Measurements from ENCODE around the gene RHOBTB1. TPM values are rescaled to one million over a fixed set of nuclear protein-coding genes. Genes with fewer than 3 reads are reported as not detected.
"Not testable (repeated sequence)": the region's sequence is repeated elsewhere in the genome, so short reads cannot be mapped to it uniquely, and the experiment has no call there.

RHOBTB1 gene
- total and polyA plus RNA-seq, 2 experiments from 2014 or later = 4.6 to 13.2 TPM

GRCh38 chr10:60907236-60907635, 36.7 kb downstream of the RHOBTB1 start (continued):
- TF ChIP-seq NANOG (IDR thresholded peaks at IDR 0.05; ENCODE audit: borderline replicate concordance) (no peak), EZH2 (IDR thresholded peaks at IDR 0.05; ENCODE audit: low read depth, unreplicated experiment) (no peak), ZNF331 (CRISPR knock-in tag; IDR thresholded peaks at IDR 0.05; ENCODE audit: low read depth) (no peak)

GRCh38 chr10:60906825-60907224, 37.2 kb downstream of the RHOBTB1 start:
- H3K4me3 ChIP-seq; H2AFZ ChIP-seq; H3K9me2 ChIP-seq (ENCODE audit: insufficient read depth); H3F3A ChIP-seq (replicated peaks; ENCODE audit: low read depth); ATAC-seq; H3K27me3 ChIP-seq (ENCODE audit: insufficient read depth); H3K4me1 Mint-ChIP-seq; H3K27ac Mint-ChIP-seq; H3K79me2 ChIP-seq (replicated peaks; ENCODE audit: insufficient read depth); H3K36me3 ChIP-seq (ENCODE audit: insufficient read depth); DNase-seq (ENCODE audit: low spot score); H3K4me3 Mint-ChIP-seq; H4K20me1 ChIP-seq (replicated peaks; ENCODE audit: insufficient read depth); H3K4me2 ChIP-seq; H3K27ac ChIP-seq (ENCODE audit: low read depth); H3K27me3 Mint-ChIP-seq (ENCODE audit: insufficient read depth, low read depth, poor library complexity); H3K4me1 ChIP-seq (ENCODE audit: insufficient read depth): not testable (repeated sequence)
- H3K36me3 Mint-ChIP-seq (ENCODE audit: low read depth) = peaks cover 20% of the 10 kb centered on the region
- H3K9me3 Mint-ChIP-seq = peaks cover 11% of the 10 kb centered on the region

GRCh38 chr10:60906411-60906810, 37.6 kb downstream of the RHOBTB1 start:
- H3F3A ChIP-seq (replicated peaks; ENCODE audit: low read depth) = no peaks in the 10 kb centered on the region
- ATAC-seq (no peak), DNase-seq (ENCODE audit: low spot score) (no peak)
- H3K4me1 ChIP-seq (ENCODE audit: insufficient read depth) = no peaks in the 10 kb centered on the region
- Mint-ChIP-seq H3K9me3 (peaks cover 11% of the 10 kb centered on the region), H3K4me1 (peaks cover 3% of the 10 kb centered on the region; the same call in 1 of the 3 replicates), H3K27ac (no peak overlapping the region), H3K4me3 (no peak overlapping the region), H3K36me3 (ENCODE audit: low read depth) (peaks cover 20% of the 10 kb centered on the region), H3K27me3 (ENCODE audit: insufficient read depth, low read depth, poor library complexity) (no peaks in the 10 kb centered on the region)
- no peaks in the 10 kb centered on the region for H4K20me1 ChIP-seq (replicated peaks; ENCODE audit: insufficient read depth)
- no peak overlapping the region for H3K27ac ChIP-seq (ENCODE audit: low read depth)
- no peak overlapping the region for H3K4me3 ChIP-seq
- no peak overlapping the region for H3K4me2 ChIP-seq
- no peaks in the 10 kb centered on the region for H3K9me2 ChIP-seq (ENCODE audit: insufficient read depth)
- H3K27me3 ChIP-seq (ENCODE audit: insufficient read depth) = no peaks in the 10 kb centered on the region
- H2AFZ ChIP-seq = no peak overlapping the region
- H3K36me3 ChIP-seq (ENCODE audit: insufficient read depth) = peaks cover 6% of the 10 kb centered on the region; the same call in 1 of the 2 replicates
- no peaks in the 10 kb centered on the region for H3K79me2 ChIP-seq (replicated peaks; ENCODE audit: insufficient read depth)
- TF ChIP-seq EZH2phosphoT487 (IDR thresholded peaks at IDR 0.05; ENCODE audit: unreplicated experiment) (no peak), REST (IDR thresholded peaks at IDR 0.05; ENCODE audit: unreplicated experiment) (no peak), STAT1 (IDR thresholded peaks at IDR 0.05; ENCODE audit: unreplicated experiment) (no peak), ETS1 (IDR thresholded peaks at IDR 0.05) (no peak), CREB1 (CRISPR knock-in tag; IDR thresholded peaks at IDR 0.05; ENCODE audit: low read depth) (no peak), ZNF331 (CRISPR knock-in tag; IDR thresholded peaks at IDR 0.05; ENCODE audit: low read depth) (no peak), POLR2AphosphoS5 (IDR thresholded peaks at IDR 0.05; ENCODE audit: low read depth) (no peak), NANOG (IDR thresholded peaks at IDR 0.05; ENCODE audit: borderline replicate concordance) (no peak), ZNF114 (CRISPR knock-in tag; IDR thresholded peaks at IDR 0.05) (no peak), CTCF (conservative IDR thresholded peaks at IDR 0.05; ENCODE audit: low read depth in 2 of 2) (no peak), JUNB (IDR thresholded peaks at IDR 0.05; ENCODE audit: unreplicated experiment) (no peak)

All from GM23338 (cell line).